ENCODE data around the gene WDR26.

WDR26 gene

DNA sequence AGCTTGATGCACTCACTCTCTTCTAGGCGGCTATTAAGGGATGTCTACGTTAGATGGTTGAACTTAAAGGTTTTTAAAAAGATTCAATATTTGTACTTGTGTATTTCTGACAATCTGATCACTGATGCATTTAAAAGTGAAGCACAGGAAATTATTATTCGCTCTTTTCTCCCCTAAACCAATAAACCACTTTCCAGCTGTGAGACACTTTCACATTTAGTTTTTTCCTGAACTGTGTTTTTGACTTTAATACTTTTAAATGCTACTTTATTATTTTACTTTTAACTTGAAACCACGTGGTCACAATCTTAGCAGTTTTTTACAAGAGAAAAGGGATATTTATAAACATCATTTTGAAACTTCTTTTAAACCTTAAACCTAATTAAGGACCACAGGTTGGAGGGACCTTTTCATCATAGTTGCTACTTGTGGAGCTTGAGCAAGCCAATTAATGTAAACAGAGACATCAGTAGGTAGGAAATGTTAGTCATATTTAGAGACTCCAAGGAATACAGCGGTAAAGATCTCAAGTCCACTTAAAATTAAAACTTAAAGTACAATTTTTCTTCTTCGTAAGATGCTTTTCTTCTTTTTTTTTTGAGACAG lies 9.2 kb downstream of the WDR26 start:
- Histone ChIP-seq H3K27ac (ENCODE audit: low read depth, low read length) (no peak overlapping the region), H3K79me2 (ENCODE audit: insufficient read depth, low read length) (peaks cover 41% of the 10 kb centered on the region), H3K4me3 (ENCODE audit: insufficient read depth, low read length, poor library complexity, severe bottlenecking) (no peak overlapping the region), H3K4me2 (ENCODE audit: low read depth, low read length, poor library complexity, severe bottlenecking) (no peak overlapping the region), H2AFZ (ENCODE audit: low read depth, low read length, severe bottlenecking) (no peak overlapping the region), H3F3A (ENCODE audit: insufficient read depth) (peaks cover 7% of the 10 kb centered on the region; the same call in 1 of the 2 replicates), H3K36me3 (ENCODE audit: low read length) (peaks cover 66% of the 10 kb centered on the region), H3K9me3 (ENCODE audit: insufficient read depth, low read length) (no peaks in the 10 kb centered on the region), H3K27me3 (ENCODE audit: low read length) (no peaks in the 10 kb centered on the region), H3K9me2 (replicated peaks; ENCODE audit: insufficient read depth, low read length) (no peaks in the 10 kb centered on the region), H3K9ac (ENCODE audit: low read length) (no peak overlapping the region), H4K20me1 (ENCODE audit: low read depth, low read length) (peaks cover 6% of the 10 kb centered on the region; the same call in 1 of the 2 replicates)
- TF ChIP-seq, protein P1, sequence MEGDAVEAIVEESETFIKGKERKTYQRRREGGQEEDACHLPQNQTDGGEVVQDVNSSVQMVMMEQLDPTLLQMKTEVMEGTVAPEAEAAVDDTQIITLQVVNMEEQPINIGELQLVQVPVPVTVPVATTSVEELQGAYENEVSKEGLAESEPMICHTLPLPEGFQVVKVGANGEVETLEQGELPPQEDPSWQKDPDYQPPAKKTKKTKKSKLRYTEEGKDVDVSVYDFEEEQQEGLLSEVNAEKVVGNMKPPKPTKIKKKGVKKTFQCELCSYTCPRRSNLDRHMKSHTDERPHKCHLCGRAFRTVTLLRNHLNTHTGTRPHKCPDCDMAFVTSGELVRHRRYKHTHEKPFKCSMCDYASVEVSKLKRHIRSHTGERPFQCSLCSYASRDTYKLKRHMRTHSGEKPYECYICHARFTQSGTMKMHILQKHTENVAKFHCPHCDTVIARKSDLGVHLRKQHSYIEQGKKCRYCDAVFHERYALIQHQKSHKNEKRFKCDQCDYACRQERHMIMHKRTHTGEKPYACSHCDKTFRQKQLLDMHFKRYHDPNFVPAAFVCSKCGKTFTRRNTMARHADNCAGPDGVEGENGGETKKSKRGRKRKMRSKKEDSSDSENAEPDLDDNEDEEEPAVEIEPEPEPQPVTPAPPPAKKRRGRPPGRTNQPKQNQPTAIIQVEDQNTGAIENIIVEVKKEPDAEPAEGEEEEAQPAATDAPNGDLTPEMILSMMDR (IDR thresholded peaks at IDR 0.05; ENCODE audit: insufficient read depth, low read length, poor library complexity, severe bottlenecking), result no peak
- no peak for TF ChIP-seq EZH2phosphoT487 (conservative IDR thresholded peaks at IDR 0.05; ENCODE audit: low read length)

DNA sequence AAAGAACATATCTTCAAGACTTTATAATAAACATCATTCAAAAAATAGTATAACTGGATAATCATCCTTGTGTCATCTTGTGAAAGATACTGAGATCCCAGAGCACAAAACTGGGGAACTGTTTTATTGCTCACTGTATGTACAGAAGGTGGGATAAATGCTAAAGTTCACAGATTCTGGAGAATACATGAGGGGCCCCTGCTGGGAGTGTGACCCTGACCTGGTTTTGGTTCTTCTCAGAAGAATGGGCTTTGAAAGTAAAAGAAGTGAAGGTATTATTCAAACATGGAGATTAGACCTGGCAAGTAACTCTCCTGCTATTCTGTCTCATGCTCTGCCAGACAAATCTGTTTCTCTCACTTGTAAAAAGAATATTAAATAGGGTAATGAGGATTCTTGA lies 14.5 kb downstream of the WDR26 start:
- no peaks in the 10 kb centered on the region for H3K9me2 ChIP-seq (replicated peaks; ENCODE audit: insufficient read depth, low read length)
- TF ChIP-seq, protein P1 (IDR thresholded peaks at IDR 0.05; ENCODE audit: insufficient read depth, low read length, poor library complexity, severe bottlenecking), result no peak
- no peak for TF ChIP-seq EZH2phosphoT487 (conservative IDR thresholded peaks at IDR 0.05; ENCODE audit: low read length)
- H3K27ac ChIP-seq (ENCODE audit: low read depth, low read length), result no peak overlapping the region
- H3K36me3 ChIP-seq (ENCODE audit: low read length), result peaks cover 75% of the 10 kb centered on the region
- 0 out of 2 replicates have a peak, but pooled peaks cover 4% of the 10 kb centered on the region for H4K20me1 ChIP-seq (ENCODE audit: low read depth, low read length)
- H3K9ac ChIP-seq (ENCODE audit: low read length), result no peak overlapping the region
- no peak overlapping the region for H3K4me2 ChIP-seq (ENCODE audit: low read depth, low read length, poor library complexity, severe bottlenecking)
- H3K4me3 ChIP-seq (ENCODE audit: insufficient read depth, low read length, poor library complexity, severe bottlenecking), result no peak overlapping the region
- H2AFZ ChIP-seq (ENCODE audit: low read depth, low read length, severe bottlenecking), result no peak overlapping the region
- peaks cover 4% of the 10 kb centered on the region; the same call in 1 of the 2 replicates for H3F3A ChIP-seq (ENCODE audit: insufficient read depth)
- H3K27me3 ChIP-seq (ENCODE audit: low read length), result no peaks in the 10 kb centered on the region
- H3K9me3 ChIP-seq (ENCODE audit: insufficient read depth, low read length), result no peaks in the 10 kb centered on the region
- peaks cover under 1% of the 10 kb centered on the region; the same call in 1 of the 2 replicates for H3K79me2 ChIP-seq (ENCODE audit: insufficient read depth, low read length)

DNA sequence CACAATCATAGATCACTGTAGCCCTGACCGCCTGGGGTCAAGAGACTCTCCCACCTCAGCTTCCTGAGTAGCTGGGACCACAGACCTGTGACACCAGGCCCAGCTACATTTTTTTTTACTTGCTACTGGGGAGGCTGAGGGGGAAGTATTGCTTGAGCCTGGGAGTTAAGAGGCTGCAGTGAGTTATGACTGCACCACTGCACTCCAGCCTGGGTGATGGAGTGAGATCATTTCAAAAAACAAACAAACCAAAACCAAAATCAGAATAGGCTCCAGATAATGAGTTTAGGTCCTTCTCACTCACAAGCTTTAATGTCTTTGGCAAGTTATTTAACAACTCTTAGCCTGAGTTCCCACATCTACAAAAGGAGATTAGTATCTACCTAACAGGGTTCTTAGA lies 22.8 kb downstream of the WDR26 start:
- peaks cover 25% of the 10 kb centered on the region for H3K36me3 ChIP-seq (ENCODE audit: low read length)
- no peaks in the 10 kb centered on the region for H4K20me1 ChIP-seq (ENCODE audit: low read depth, low read length)
- H3K9me2 ChIP-seq (replicated peaks; ENCODE audit: insufficient read depth, low read length), result no peaks in the 10 kb centered on the region
- H3K9me3 ChIP-seq (ENCODE audit: insufficient read depth, low read length), result no peaks in the 10 kb centered on the region
- no peak overlapping the region for H3K4me3 ChIP-seq (ENCODE audit: insufficient read depth, low read length, poor library complexity, severe bottlenecking)
- H3F3A ChIP-seq (ENCODE audit: insufficient read depth), result no peaks in the 10 kb centered on the region
- no peak overlapping the region for H2AFZ ChIP-seq (ENCODE audit: low read depth, low read length, severe bottlenecking)
- no peaks in the 10 kb centered on the region for H3K79me2 ChIP-seq (ENCODE audit: insufficient read depth, low read length)
- H3K9ac ChIP-seq (ENCODE audit: low read length), result no peak overlapping the region
- no peak for TF ChIP-seq EZH2phosphoT487 (conservative IDR thresholded peaks at IDR 0.05; ENCODE audit: low read length)
- TF ChIP-seq, protein P1 (IDR thresholded peaks at IDR 0.05; ENCODE audit: insufficient read depth, low read length, poor library complexity, severe bottlenecking), result no peak
- H3K27me3 ChIP-seq (ENCODE audit: low read length), result no peaks in the 10 kb centered on the region
- no peak overlapping the region for H3K27ac ChIP-seq (ENCODE audit: low read depth, low read length)
- no peak overlapping the region for H3K4me2 ChIP-seq (ENCODE audit: low read depth, low read length, poor library complexity, severe bottlenecking)
